Heart right ventricle (tissue), 16 donors: ENCODE results near the gene COL9A1. TPM values are rescaled to one million over a fixed set of nuclear protein-coding genes. Genes with fewer than 3 reads are reported as not detected.
A peak's percentile ranks its signal among the peaks of the same experiment; 100 is the strongest.

ENCODE experiments used
- ATAC-seq, 8 donors: fragments of 200-7000 bp; cut with Tn5 transposase; one replicate each; pipeline ENCODE4 v1.9.1; 2020; ENCODE audit warnings: mild to moderate bottlenecking in 8 of 8, moderate library complexity in 8 of 8, moderate number of reproducible peaks in 1 of 8
- DNase-seq, 2 donors: peaks; one replicate each; pipeline ENCODE4 v3.0.0-alpha.2; 2020
- H3K27ac ChIP-seq, 10 donors: fragments of 200-600 bp; sonication (generic) in 2 of 10; one replicate each; pipeline versions ENCODE4 v1.5.0 to v1.8.0; 2020 to 2022; ENCODE audit warnings: mild to moderate bottlenecking in 3 of 10
- H3K27me3 ChIP-seq, 7 donors: fragments of 200-600 bp; one replicate each; pipeline ENCODE4 v1.8.0; 2021 to 2022; ENCODE audit warnings: mild to moderate bottlenecking in 2 of 7
- H3K36me3 ChIP-seq, 9 donors: fragments of 200-600 bp; sonication (generic) in 1 of 9; one replicate each; pipeline versions ENCODE4 v1.5.0 to v1.8.0; 2020 to 2022; ENCODE audit warnings: mild to moderate bottlenecking in 2 of 9
- H3K4me1 ChIP-seq, 9 donors: fragments of 200-600 bp; sonication (generic) in 1 of 9; one replicate each; pipeline versions ENCODE4 v1.5.0 to v1.8.0; 2020 to 2022; ENCODE audit warnings: mild to moderate bottlenecking in 4 of 9
- H3K4me3 ChIP-seq, 10 donors: fragments of 200-600 bp; sonication (generic) in 2 of 10; one replicate each; pipeline versions ENCODE4 v1.5.0 to v1.8.0; 2020 to 2022; ENCODE audit warnings: mild to moderate bottlenecking in 7 of 10, moderate library complexity in 2 of 10
- H3K9me3 ChIP-seq, 11 donors: fragments of 200-600 bp in 10 of 11; sonication (generic) in 2 of 11; one replicate each; pipeline versions ENCODE4 v1.5.0 to v1.8.0; 2013 to 2022; ENCODE audit warnings: mild to moderate bottlenecking in 2 of 11, control low read depth in 1 of 11, moderate library complexity in 1 of 11
- CTCF ChIP-seq, 9 donors: fragments of 200-600 bp; sonication (generic) in 2 of 9; IDR thresholded peaks; one replicate each; pipeline versions ENCODE4 v1.5.0 to v1.8.0; 2021 to 2022; ENCODE audit warnings: antibody characterized with exemption in 9 of 9, mild to moderate bottlenecking in 5 of 9, moderate library complexity in 1 of 9
- WGBS, 2 donors: extraction: QIAGEN DNeasy Blood & Tissue Kit; methylation state at CpG; one replicate each; pipeline ENCODE4 v1.1.7; 2013; ENCODE audit warnings: inconsistent platforms in 1 of 2; 5-methylcytosine and 5-hydroxymethylcytosine counted together
- intact Hi-C, 10 donors: fragments of 100-400 bp; cut with DNase I; formaldehyde crosslinking; loops; one replicate each; pipeline versions ENCODE4 v1.11.1 to v1.14.2; 2022
- polyA plus RNA-seq, 2 donors: library from polyadenylated mRNA; stranded (reverse); fragments of 200-250 nt; gene quantifications; one replicate each; pipeline ENCODE4 v1.2.3, GENCODE V29; 2013
- total RNA-seq, 10 donors: library from RNA; stranded (reverse); fragmentation: NEBNext Ultra II Directional in 3 of 10; extraction: Animal tissue kit (Norgen Biotek cat#: 25700) in 3 of 10; gene quantifications; one replicate each; pipeline versions ENCODE4 v1.2.1 to v1.2.4, GENCODE V29; 2021 to 2023
- donor health status: Arrhythmogenic right ventricular cardiomyopathy.
- donor health status: ischemic (EF 13 %, LVEDD 7.1; RV severe dilation, severe dysfunction).
- donor health status: healthy with polysubstance abuse.
- donor health status: DM: no; HTN: yes; CAD: no.
- donor health status: DM: no; HTN: no; CAD: no.
- donor health status: ischemic (EF 25% LVEDD 6.9; RV normal size, moderate dysfunction).
- donor health status: ischemic (EF 25% LVEDD 5.7; RV mildly dilated, moderate dysfunction).
- donor health status: healthy.
- donor health status: DM: yes; HTN: yes; CAD: no.
- donor health status: Ischemic cardiomyopathy.
- donor health status: ischemic (EF 35%, LVEDD 5.7; RV mildly dilated, moderate dysfunction).
- donor health status: nonischemic (EF 11% LVEDD 7.7; RV severe dilation, severe dysfunction).
- donor health status: DM: yes; HTN: yes; CAD: no.
- donor health status: PGD.
- donor health status: ischemic (EF 29% LVEDD 5.4; RV normal size, mild dysfunction).
- donor health status: nonischemic (EF 23%, LVEDD 6.1; RV moderate dilation, normal function).

Gene COL9A1
- total and polyA plus RNA-seq, 12 donors = 0.16 to 5.2 (median 0.51) TPM; not detected in 1

- peaks cover 0 to 7% (median 0%) of the 10 kb centered on the region in 9 donors for H3K4me1 ChIP-seq
- intact Hi-C loops = no loop called here
- H3K4me3 ChIP-seq = no peak overlapping the region
- TF ChIP-seq CTCF (IDR thresholded peaks at IDR 0.05) = no peak
- WGBS, 2 donors = 32 to 49% methylated on average over 3 of the region's 3 CpGs
- H3K9me3 ChIP-seq = no peaks in the 10 kb centered on the region
- no peaks in the 10 kb centered on the region for H3K27me3 ChIP-seq
- no peak for DNase-seq
- no peaks in the 10 kb centered on the region for H3K36me3 ChIP-seq
- ATAC-seq = no peak
- no peak overlapping the region for H3K27ac ChIP-seq
These were observed 49.0 kb downstream of the COL9A1 start for GRCh38 chr6:70253923-70254322.

DNA sequence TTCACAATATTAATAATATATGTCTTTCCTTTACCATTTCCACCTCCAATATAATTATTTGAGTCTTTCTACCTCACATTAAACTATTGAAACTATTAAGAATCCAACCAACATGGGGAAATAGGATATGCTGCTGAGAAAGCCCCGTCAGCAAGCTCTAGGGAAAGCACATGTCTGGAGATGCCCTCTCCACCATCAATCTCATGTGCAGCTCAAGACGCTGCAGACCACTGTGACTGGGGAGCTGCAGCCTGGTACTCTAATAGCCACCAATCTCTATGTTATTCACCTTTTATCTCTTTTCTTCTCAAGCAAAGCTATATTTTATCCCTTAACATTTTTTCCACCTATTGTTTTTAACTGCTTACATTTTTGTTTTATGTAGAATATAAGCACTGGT, 50.3 kb downstream of the COL9A1 start:
- no peaks in the 10 kb centered on the region for H3K36me3 ChIP-seq
- no peaks in the 10 kb centered on the region for H3K9me3 ChIP-seq
- no peak overlapping the region for H3K4me3 ChIP-seq
- ATAC-seq = no peak
- TF ChIP-seq CTCF (IDR thresholded peaks at IDR 0.05) = no peak
- H3K4me1 ChIP-seq = peaks cover 0 to 7% (median 0%) of the 10 kb centered on the region in 9 donors
- no peak for DNase-seq
- H3K27ac ChIP-seq = no peak overlapping the region
- H3K27me3 ChIP-seq = no peaks in the 10 kb centered on the region
- intact Hi-C loops = no loop called here
- 88 to 89% methylated on average over 2 of the region's 2 CpGs for WGBS, 2 donors

GRCh38 chr6:70246118-70246517, 56.8 kb downstream of the COL9A1 start:
- DNase-seq (no peak), ATAC-seq (no peak)
- Histone ChIP-seq H3K36me3 (no peaks in the 10 kb centered on the region), H3K4me1 (no peaks in the 10 kb centered on the region), H3K27ac (no peak overlapping the region), H3K4me3 (no peak overlapping the region), H3K27me3 (no peaks in the 10 kb centered on the region), H3K9me3 (no peaks in the 10 kb centered on the region)
- 91 to 94% methylated on average over 7 of the region's 7 CpGs for WGBS, 2 donors
- intact Hi-C loops = no loop called here
- no peak for TF ChIP-seq CTCF (IDR thresholded peaks at IDR 0.05)

DNA sequence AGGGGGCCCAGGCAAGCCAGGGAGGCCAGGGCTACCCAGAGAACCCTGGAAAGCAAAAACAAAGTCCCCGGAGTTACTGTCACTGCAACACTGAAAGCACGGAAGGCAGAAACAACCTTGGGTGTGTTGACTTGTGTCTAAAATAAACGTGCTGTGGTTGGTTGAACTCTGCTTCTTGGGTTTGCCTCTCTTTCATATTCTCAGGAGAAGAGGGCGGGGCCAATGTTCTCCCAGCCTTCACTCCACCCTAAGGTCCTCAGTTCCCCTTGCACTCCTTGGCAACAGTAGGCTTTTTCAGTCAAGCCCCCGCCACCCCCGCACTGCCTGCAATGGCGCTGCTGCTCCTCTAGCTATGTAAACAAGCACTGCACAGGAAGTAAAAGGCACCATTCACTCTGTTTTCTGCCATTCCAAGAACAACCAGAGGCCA, 60.9 kb downstream of the COL9A1 start:
- 66 to 72% methylated on average over 7 of the region's 7 CpGs for WGBS, 2 donors
- Histone ChIP-seq H3K27me3 (no peaks in the 10 kb centered on the region), H3K9me3 (no peaks in the 10 kb centered on the region), H3K4me3 (no peak overlapping the region), H3K4me1 (no peaks in the 10 kb centered on the region), H3K36me3 (no peaks in the 10 kb centered on the region), H3K27ac (no peak overlapping the region)
- ATAC-seq (peak in 3 of 8 donors; percentile 13 to 50 (median 33)), DNase-seq (no peak)
- TF ChIP-seq CTCF (IDR thresholded peaks at IDR 0.05) = no peak
- intact Hi-C loops = loop anchor here in 1 of 10 donors (2.0 kb wide), 1 partner anchor 15 kb away; no protein-coding TSS in a partner anchor
